ENCODE data around the gene HSDL2. TPM values are rescaled to one million over a fixed set of nuclear protein-coding genes. Genes with fewer than 3 reads are reported as not detected.
A peak's percentile ranks its signal among the peaks of the same experiment; 100 is the strongest.
"Not testable (repeated sequence)": the region's sequence is repeated elsewhere in the genome, so short reads cannot be mapped to it uniquely, and the experiment has no call there.

HSDL2 gene
- total RNA-seq, 2 donors from 2014 or later = 31.7 to 36.3 TPM

GRCh38 chr9:112409758-112410157 is 29.9 kb downstream of the HSDL2 start:
- DNase-seq (ENCODE audit: low spot score) (no peak), ATAC-seq (ENCODE audit: insufficient number of reproducible peaks, low FRiP score, low read depth) (no peak)
- peaks cover 11% of the 10 kb centered on the region for H3K36me3 ChIP-seq
- no peaks in the 10 kb centered on the region for H3K9me3 ChIP-seq
- H3K27me3 ChIP-seq (replicated peaks; ENCODE audit: insufficient read depth) = no peaks in the 10 kb centered on the region
- H3K4me1 ChIP-seq (ENCODE audit: control insufficient read depth in 1 of 2, low read depth in 2 of 2) = peaks cover 0 to 12% of the 10 kb centered on the region in 2 donors
- H3K4me3 ChIP-seq = no peak overlapping the region
- TF ChIP-seq CTCF (IDR thresholded peaks at IDR 0.05) = no peak
- H3K27ac ChIP-seq = no peak overlapping the region

- Histone ChIP-seq H3K9me3 (no peaks in the 10 kb centered on the region), H3K27me3 (replicated peaks; ENCODE audit: insufficient read depth) (no peaks in the 10 kb centered on the region), H3K27ac (peak overlapping the region in 1 of 2 donors; percentile 54), H3K36me3 (peaks cover 11% of the 10 kb centered on the region), H3K4me3 (no peak overlapping the region), H3K4me1 (ENCODE audit: control insufficient read depth in 1 of 2, low read depth in 2 of 2) (peaks cover 0 to 9% of the 10 kb centered on the region in 2 donors)
- no peak for TF ChIP-seq CTCF (IDR thresholded peaks at IDR 0.05)
- DNase-seq (ENCODE audit: low spot score) (no peak), ATAC-seq (ENCODE audit: insufficient number of reproducible peaks, low FRiP score, low read depth) (no peak)
Observed at GRCh38 chr9:112411626-112412027, 31.7 kb downstream of the HSDL2 start.

GRCh38 chr9:112413728-112414127 is 33.8 kb downstream of the HSDL2 start:
- not testable (repeated sequence) for ATAC-seq (ENCODE audit: insufficient number of reproducible peaks, low FRiP score, low read depth); H3K4me1 ChIP-seq (ENCODE audit: control insufficient read depth in 1 of 2, low read depth in 2 of 2); H3K27me3 ChIP-seq (replicated peaks; ENCODE audit: insufficient read depth); H3K27ac ChIP-seq; DNase-seq (ENCODE audit: low spot score); H3K4me3 ChIP-seq; H3K36me3 ChIP-seq; H3K9me3 ChIP-seq

- H3K36me3 ChIP-seq = peaks cover 14% of the 10 kb centered on the region
Observed at GRCh38 chr9:112420208-112420607, 40.3 kb downstream of the HSDL2 start.

GRCh38 chr9:112421771-112422222 is 41.9 kb downstream of the HSDL2 start:
- Histone ChIP-seq H3K4me3 (no peak overlapping the region), H3K9me3 (no peaks in the 10 kb centered on the region), H3K27me3 (replicated peaks; ENCODE audit: insufficient read depth) (no peaks in the 10 kb centered on the region), H3K4me1 (ENCODE audit: control insufficient read depth in 1 of 2, low read depth in 2 of 2) (no peaks in the 10 kb centered on the region), H3K36me3 (peaks cover 14% of the 10 kb centered on the region), H3K27ac (no peak overlapping the region)
- no peak for ATAC-seq (ENCODE audit: insufficient number of reproducible peaks, low FRiP score, low read depth)
- DNase-seq (ENCODE audit: low spot score) = no peak
- no peak for TF ChIP-seq CTCF (IDR thresholded peaks at IDR 0.05)

More at GRCh38 chr9:112420208-112420607, 40.3 kb downstream of the HSDL2 start:
- DNase-seq (ENCODE audit: low spot score) (no peak), ATAC-seq (ENCODE audit: insufficient number of reproducible peaks, low FRiP score, low read depth) (no peak)
- H3K9me3 ChIP-seq = no peaks in the 10 kb centered on the region
- no peak for TF ChIP-seq CTCF (IDR thresholded peaks at IDR 0.05)
- H3K27me3 ChIP-seq (replicated peaks; ENCODE audit: insufficient read depth) = no peaks in the 10 kb centered on the region
- no peaks in the 10 kb centered on the region for H3K4me1 ChIP-seq (ENCODE audit: control insufficient read depth in 1 of 2, low read depth in 2 of 2)
- no peak overlapping the region for H3K4me3 ChIP-seq
- H3K27ac ChIP-seq = no peak overlapping the region
